VCaP (cell line): Measurements from ENCODE around the gene OTOG.

Experiments used
- H3K27ac ChIP-seq: fragments of 450-650 bp; 2 replicates; pipeline ENCODE4 v1.5.1; 2017
- TF ChIP-seq, protein P1 (sequence below): fragments of 450-650 bp; conservative IDR thresholded peaks from 2 replicates; pipeline ENCODE4 v1.5.1; 2017; ENCODE audit warnings: mild to moderate bottlenecking, moderate library complexity

The OTOG gene

GRCh38 chr11:17547932-17548331 lies 873 bp downstream of the OTOG start:
- no peak overlapping the region for H3K27ac ChIP-seq
- TF ChIP-seq, protein P1, sequence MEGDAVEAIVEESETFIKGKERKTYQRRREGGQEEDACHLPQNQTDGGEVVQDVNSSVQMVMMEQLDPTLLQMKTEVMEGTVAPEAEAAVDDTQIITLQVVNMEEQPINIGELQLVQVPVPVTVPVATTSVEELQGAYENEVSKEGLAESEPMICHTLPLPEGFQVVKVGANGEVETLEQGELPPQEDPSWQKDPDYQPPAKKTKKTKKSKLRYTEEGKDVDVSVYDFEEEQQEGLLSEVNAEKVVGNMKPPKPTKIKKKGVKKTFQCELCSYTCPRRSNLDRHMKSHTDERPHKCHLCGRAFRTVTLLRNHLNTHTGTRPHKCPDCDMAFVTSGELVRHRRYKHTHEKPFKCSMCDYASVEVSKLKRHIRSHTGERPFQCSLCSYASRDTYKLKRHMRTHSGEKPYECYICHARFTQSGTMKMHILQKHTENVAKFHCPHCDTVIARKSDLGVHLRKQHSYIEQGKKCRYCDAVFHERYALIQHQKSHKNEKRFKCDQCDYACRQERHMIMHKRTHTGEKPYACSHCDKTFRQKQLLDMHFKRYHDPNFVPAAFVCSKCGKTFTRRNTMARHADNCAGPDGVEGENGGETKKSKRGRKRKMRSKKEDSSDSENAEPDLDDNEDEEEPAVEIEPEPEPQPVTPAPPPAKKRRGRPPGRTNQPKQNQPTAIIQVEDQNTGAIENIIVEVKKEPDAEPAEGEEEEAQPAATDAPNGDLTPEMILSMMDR, result no peak

DNA sequence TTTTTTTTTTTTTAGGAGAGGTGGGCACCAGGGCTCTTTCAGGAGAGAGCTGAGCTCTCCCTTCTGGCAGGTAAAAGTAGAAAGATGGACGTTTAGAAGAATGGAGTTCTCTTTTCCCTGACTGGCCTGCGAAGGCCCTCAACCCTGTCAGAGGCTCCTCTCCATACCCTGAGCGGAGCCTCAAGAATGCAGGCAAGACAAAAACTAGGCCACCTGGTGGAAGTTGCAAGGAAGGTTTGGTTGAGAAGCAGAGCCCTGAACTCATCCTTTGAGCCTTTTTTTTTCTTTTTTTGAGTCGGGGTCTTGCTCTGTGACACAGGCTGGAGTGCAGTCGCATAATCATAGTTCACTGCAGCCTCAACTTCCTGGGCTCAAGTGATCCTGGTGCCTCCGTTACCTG lies 1.4 kb downstream of the OTOG start:
- TF ChIP-seq, protein P1, result no peak; the same call in 1 of the 2 replicates
- no peak overlapping the region for H3K27ac ChIP-seq

GRCh38 chr11:17550450-17551346 lies 3.6 kb downstream of the OTOG start:
- no peak overlapping the region for H3K27ac ChIP-seq
- TF ChIP-seq, protein P1, result no peak

- TF ChIP-seq, protein P1, result no peak
These were observed 4.4 kb downstream of the OTOG start for GRCh38 chr11:17551347-17552040.

GRCh38 chr11:17552041-17552355 lies 4.9 kb downstream of the OTOG start:
- no peak overlapping the region for H3K27ac ChIP-seq
- TF ChIP-seq, protein P1, result no peak

More at GRCh38 chr11:17551347-17552040, 4.4 kb downstream of the OTOG start:
- no peak overlapping the region for H3K27ac ChIP-seq

DNA sequence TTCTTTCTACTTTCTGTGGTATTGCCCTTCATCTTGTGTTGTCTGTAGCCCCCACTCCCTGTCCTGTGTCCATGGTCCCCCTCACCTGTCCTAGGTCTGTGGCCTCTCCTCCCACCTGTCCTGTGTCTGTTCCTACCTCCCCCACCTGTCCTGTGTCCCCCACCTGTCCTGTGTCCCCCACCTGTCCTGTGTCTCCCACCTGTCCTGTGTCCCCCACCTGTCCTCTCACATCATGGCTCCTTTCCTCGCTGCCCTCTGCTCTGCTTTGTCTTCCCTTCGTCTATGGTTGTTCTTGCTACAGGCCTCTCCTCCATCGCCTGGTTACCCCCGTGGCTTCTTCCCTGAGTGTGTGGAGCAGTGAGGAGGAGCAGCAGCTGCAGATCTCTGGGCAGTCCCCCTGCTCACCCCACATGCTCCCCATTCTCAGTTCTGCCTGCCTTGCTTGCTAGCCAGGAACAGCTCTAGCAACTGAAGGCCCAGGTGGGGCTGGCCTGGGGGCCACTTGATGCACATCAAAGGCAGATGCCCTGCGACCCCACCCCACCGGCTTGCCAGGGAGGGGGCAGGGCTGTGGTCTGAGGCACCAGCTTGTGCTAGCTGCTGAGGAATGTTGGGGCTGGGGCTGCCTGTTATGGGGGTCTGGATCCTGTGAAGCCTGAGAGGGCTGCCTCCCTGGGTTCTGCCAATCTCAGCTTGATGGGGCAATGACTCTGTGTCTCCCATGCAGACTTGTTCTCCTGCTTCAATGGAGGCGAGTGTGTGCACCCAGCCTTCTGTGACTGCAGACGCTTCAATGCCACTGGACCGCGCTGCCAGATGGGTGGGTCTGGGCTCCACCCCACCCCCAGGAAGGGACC lies 5.6 kb downstream of the OTOG start:
- no peak overlapping the region for H3K27ac ChIP-seq
- TF ChIP-seq, protein P1, result no peak

DNA sequence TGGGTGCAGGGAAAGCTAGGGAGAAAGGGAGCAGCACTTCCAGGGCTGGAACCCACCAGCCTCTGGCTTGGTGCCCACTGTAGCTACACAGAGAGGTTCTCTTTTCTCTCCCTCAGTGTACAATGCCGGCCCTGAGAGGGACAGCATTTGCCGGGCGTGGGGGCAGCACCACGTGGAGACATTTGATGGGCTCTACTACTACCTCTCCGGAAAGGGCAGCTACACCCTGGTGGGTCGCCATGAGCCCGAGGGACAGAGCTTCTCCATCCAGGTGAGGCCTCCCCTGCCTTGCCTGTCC lies 6.1 kb downstream of the OTOG start:
- TF ChIP-seq, protein P1, result no peak
- no peak overlapping the region for H3K27ac ChIP-seq
